GM12878 (cell line): ENCODE measurements around the gene MACROD2. TPM values are rescaled to one million over a fixed set of nuclear protein-coding genes. Genes with fewer than 3 reads are reported as not detected.

Source experiments
- ATAC-seq: fragments of 200-7000 bp; cut with Tn5 transposase; 3 replicates; pipeline ENCODE4 v1.9.1; 2020; ENCODE audit warnings: mild to moderate bottlenecking, moderate library complexity
- BruUV-seq: library from RNA; stranded (reverse); fragments of 400-500 nt; replicated peaks from 2 replicates; lab custom pipeline; 2021; lab: Mats Ljungman, UMichigan
- CTCF ChIA-PET: fragments of 300-600 bp; sonication (Branson Sonifier 250); formaldehyde crosslinking; extraction: SDS; loops from one replicate; lab custom pipeline; 2021; ENCODE audit warnings: inconsistent platforms; lab: Yijun Ruan, JAX
- POLR2A ChIA-PET: fragments of 350-600 bp; formaldehyde crosslinking; extraction: SDS; loops from one replicate; lab custom pipeline; 2021; ENCODE audit warnings: inconsistent platforms; lab: Charles Lee
- RAD21 ChIA-PET: fragments of 300-600 bp; sonication (Branson Sonifier 250); formaldehyde crosslinking; loops from one replicate; lab custom pipeline; 2023; ENCODE audit warnings: antibody characterized with exemption; ENCODE audit not compliant: unreplicated experiment; lab: Charles Lee
- SMC1A ChIA-PET: fragments of 300-600 bp; sonication (Branson Sonifier 250); formaldehyde crosslinking; loops from one replicate; lab custom pipeline; 2023; ENCODE audit not compliant: unreplicated experiment, uncharacterized antibody; lab: Charles Lee
- DNase-seq: peaks from one replicate; pipeline ENCODE4 v3.0.0-alpha.2; 2011; ENCODE audit warnings: low read depth, low spot score
- FAIRE-seq: peaks from 3 replicates; lab custom pipeline; 2011; peaks lifted over from hg19 to GRCh38; lab: Jason Lieb, UNC
- H2AFZ ChIP-seq: 2 replicates; pipeline ENCODE4 v1.6.0; 2011; ENCODE audit warnings: low read depth, low read length, control low read depth; ENCODE audit not compliant: control insufficient read depth
- H3K27ac ChIP-seq: 2 replicates; pipeline ENCODE4 v1.5.1; 2011; ENCODE audit warnings: control low read depth; ENCODE audit not compliant: control insufficient read depth, insufficient read depth
- H3K27me3 ChIP-seq, 2 experiments: replicated peaks in 1 of 2; 2 replicates each; pipeline versions ENCODE4 v1.6.0 to v1.6.1; 2011; ENCODE audit warnings: low read length in 1 of 2; ENCODE audit not compliant: control insufficient read depth in 2 of 2, insufficient read depth in 2 of 2
- H3K36me3 ChIP-seq, 2 experiments: 2 replicates each; pipeline ENCODE4 v1.5.1; 2011; ENCODE audit warnings: low read length in 1 of 2; ENCODE audit not compliant: control insufficient read depth in 2 of 2, insufficient read depth in 2 of 2
- H3K4me1 ChIP-seq: 2 replicates; pipeline ENCODE4 v1.6.1; 2011; ENCODE audit warnings: mild to moderate bottlenecking, low read length, moderate library complexity, mixed read lengths; ENCODE audit not compliant: control insufficient read depth, insufficient read depth
- H3K4me2 ChIP-seq: 2 replicates; pipeline ENCODE4 v1.6.0; 2011; ENCODE audit warnings: control low read depth; ENCODE audit not compliant: control insufficient read depth, insufficient read depth
- H3K4me3 ChIP-seq: fragments of 200-600 bp; sonication (generic); 2 replicates; pipeline ENCODE4 v1.5.1; 2016
- H3K79me2 ChIP-seq: 2 replicates; pipeline ENCODE4 v1.6.0; 2011; ENCODE audit warnings: low read length; ENCODE audit not compliant: control insufficient read depth, insufficient read depth
- H3K9ac ChIP-seq: 2 replicates; pipeline ENCODE4 v1.8.0; 2011; ENCODE audit warnings: low read length, control low read depth, mixed read lengths; ENCODE audit not compliant: control insufficient read depth, insufficient read depth
- H3K9me3 ChIP-seq: replicated peaks from 3 replicates; pipeline ENCODE4 v1.5.1; 2011; ENCODE audit warnings: mild to moderate bottlenecking, low read length; ENCODE audit not compliant: control insufficient read depth, insufficient read depth
- H4K20me1 ChIP-seq: 2 replicates; pipeline ENCODE4 v1.6.0; 2011; ENCODE audit not compliant: control insufficient read depth, insufficient read depth
- BCL3 ChIP-seq: IDR thresholded peaks from 2 replicates; pipeline ENCODE4 v1.6.1; 2011; ENCODE audit warnings: borderline replicate concordance, low read depth, mild to moderate bottlenecking, moderate library complexity, low read length; ENCODE audit not compliant: insufficient read depth, poor library complexity, severe bottlenecking
- EZH2 ChIP-seq: IDR thresholded peaks from 2 replicates; pipeline ENCODE4 v1.6.1; 2012; ENCODE audit warnings: low read depth, mild to moderate bottlenecking, control low read depth, inconsistent platforms, low read length, borderline replicate concordance; ENCODE audit not compliant: control insufficient read depth
- IRF5 ChIP-seq: fragments of 450-650 bp; IDR thresholded peaks from 2 replicates; pipeline ENCODE4 v1.6.1; 2017; ENCODE audit warnings: borderline replicate concordance
- JUNB ChIP-seq: IDR thresholded peaks from 2 replicates; pipeline ENCODE4 v1.6.1; 2016; ENCODE audit warnings: antibody characterized with exemption, mild to moderate bottlenecking
- MEF2B ChIP-seq: fragments of 450-650 bp; IDR thresholded peaks from 2 replicates; pipeline ENCODE4 v1.6.1; 2018; ENCODE audit warnings: mild to moderate bottlenecking, moderate library complexity; ENCODE audit not compliant: partially characterized antibody, poor library complexity, severe bottlenecking
- NFIC ChIP-seq: IDR thresholded peaks from 2 replicates; pipeline ENCODE4 v1.6.1; 2012; ENCODE audit warnings: low read depth, mild to moderate bottlenecking, inconsistent platforms, low read length, moderate library complexity
- NR2F1 ChIP-seq: fragments of 450-650 bp; conservative IDR thresholded peaks from 2 replicates; pipeline ENCODE4 v1.6.1; 2017; ENCODE audit warnings: mild to moderate bottlenecking
- PKNOX1 ChIP-seq: fragments of 450-650 bp; IDR thresholded peaks from 2 replicates; pipeline ENCODE4 v1.6.1; 2016; ENCODE audit warnings: mild to moderate bottlenecking
- RBBP5 ChIP-seq: fragments of 200-600 bp; sonication (generic); conservative IDR thresholded peaks from 2 replicates; pipeline ENCODE4 v1.6.1; 2016
- ZBED1 ChIP-seq: IDR thresholded peaks from 2 replicates; pipeline ENCODE4 v1.6.1; 2016; ENCODE audit warnings: borderline replicate concordance
- ZNF384 ChIP-seq: IDR thresholded peaks from 2 replicates; pipeline ENCODE4 v1.6.1; 2012; ENCODE audit warnings: low read depth, mild to moderate bottlenecking, low read length, improper control_type of control experiment, borderline replicate concordance
- WGBS: methylation state at CpG from one replicate; pipeline ENCODE4 v1.1.6; 2016; ENCODE audit warnings: low lambda C conversion rate; ENCODE audit not compliant: insufficient replicate concordance, insufficient coverage; ENCODE audit errors: missing lambda C conversion rate; 5-methylcytosine and 5-hydroxymethylcytosine counted together
- in situ Hi-C: fragments of 300-500 bp; cut with MboI; formaldehyde crosslinking; loops from 9 replicates; pipeline ENCODE4 v1.14.3; 2018; ENCODE audit warnings: mixed read lengths
- intact Hi-C: fragments of 100-400 bp; cut with micrococcal nuclease; formaldehyde crosslinking; loops from one replicate; pipeline ENCODE4 v1.14.2; 2022; ENCODE audit not compliant: unreplicated experiment
- polyA plus RNA-seq, 11 experiments: library from polyadenylated mRNA; depleted of rRNA in 4 of 11; unstranded in 6 of 11; stranded (reverse) in 5 of 11; fragments of >200 nt; fragmentation: Nextera tagmentation in 4 of 11; fragmentation: Illumina TruSeq in 1 of 11; extraction: Ambion mirVana in 4 of 11; extraction: Trizol in 1 of 11; gene quantifications; 1 replicate in 1 of 11; 2 replicates in 10 of 11; pipeline versions ENCODE4 v1.2.1 to v1.2.3, GENCODE V29; 2011 to 2016; ENCODE audit warnings: inconsistent platforms in 2 of 11, missing spikeins in 2 of 11, low read depth in 1 of 11
- total RNA-seq, 4 experiments: library from RNA; depleted of rRNA in 3 of 4; stranded (reverse); fragments of >200 nt in 3 of 4; fragmentation: Illumina TruSeq in 1 of 4; extraction: Trizol in 1 of 4; gene quantifications; 2 replicates each; pipeline versions ENCODE4 v1.2.1 to v1.2.3, GENCODE V29; 2013 to 2021

Gene MACROD2
- total and polyA plus RNA-seq, 10 of the 15 experiments (the other 5 are each of a cell fraction or from before 2014, with no cell fraction given): 1.1 to 21.5 (median 2.2) TPM

DNA sequence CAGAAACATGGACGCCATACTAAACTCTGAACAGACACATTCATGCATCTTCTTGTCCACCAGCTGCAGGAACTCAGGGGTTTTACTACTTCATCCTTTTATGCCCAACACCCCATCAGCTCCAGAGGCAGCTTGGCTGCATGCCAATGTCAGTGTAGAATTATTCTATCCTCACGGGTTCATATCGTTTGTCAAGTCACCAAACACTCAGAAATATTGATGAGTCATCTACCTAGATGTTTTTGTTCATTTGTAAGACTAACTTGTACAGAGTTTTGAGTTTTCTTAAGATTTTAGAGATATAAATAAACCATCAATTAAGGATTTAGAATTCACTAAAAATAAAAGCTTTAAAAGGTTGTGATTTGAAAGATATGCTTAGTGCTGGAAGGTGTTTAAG, 932.8 kb downstream of the MACROD2 start:
- H3K27me3 ChIP-seq: no peaks in the 10 kb centered on the region
- H3K4me2 ChIP-seq: no peak overlapping the region
- TF ChIP-seq BCL3: no peak
- TF ChIP-seq NR2F1: no peak
- no peak for TF ChIP-seq EZH2
- TF ChIP-seq ZBED1: no peak
- no peak for TF ChIP-seq PKNOX1
- TF ChIP-seq RBBP5: no peak
- no peak for TF ChIP-seq IRF5
- no peak for TF ChIP-seq MEF2B
- TF ChIP-seq ZNF384: no peak
- no peak for TF ChIP-seq JUNB
- TF ChIP-seq NFIC: no peak
- WGBS: 0% methylated on average over 3 of the region's 3 CpGs
- no TSS peak for BruUV-seq
- H3K4me3 ChIP-seq: no peak overlapping the region
- in situ Hi-C loops: no loop called here
- RAD21 ChIA-PET: no interaction called here
- ATAC-seq: no peak
- intact Hi-C loops: no loop called here
- no peaks in the 10 kb centered on the region; the same call in 2 of the 3 replicates for H3K9me3 ChIP-seq
- no peak overlapping the region for H3K9ac ChIP-seq
- DNase-seq: no peak
- no peak overlapping the region for H3K27ac ChIP-seq
- H3K36me3 ChIP-seq: no peaks in the 10 kb centered on the region
- no peaks in the 10 kb centered on the region for H4K20me1 ChIP-seq
- no peaks in the 10 kb centered on the region for H3K79me2 ChIP-seq
- SMC1A ChIA-PET: interaction anchor here (1.1 to 1.5 kb wide), 3 partner anchors 9 to 19 kb away, joined by 3 to 5 read pairs (median 3); no protein-coding TSS in a partner anchor
- CTCF ChIA-PET: interaction anchor here (1.4 to 1.5 kb wide), 2 partner anchors 14 to 20 kb away, joined by 4 read pairs; no protein-coding TSS in a partner anchor
- H3K4me1 ChIP-seq: no peaks in the 10 kb centered on the region
- no peak overlapping the region for H2AFZ ChIP-seq
- POLR2A ChIA-PET: no interaction called here
- no peak for FAIRE-seq
